Activated gamma-delta T cell treated with anti-CD3 and anti-CD28 coated beads, Interleukin-2, amount 50 U/mL, for 16 hours (primary cell): ENCODE measurements around the gene ARSB.
"Not testable (repeated sequence)": the region's sequence is repeated elsewhere in the genome, so short reads cannot be mapped to it uniquely, and the experiment has no call there.

Experiments
- DNase-seq: peaks from one replicate; pipeline ENCODE4 v3.0.0-alpha.2; 2020; ENCODE audit warnings: low read depth

Gene ARSB

GRCh38 chr5:78903353-78903752 is 81.8 kb downstream of the ARSB start:
- no peak for DNase-seq

GRCh38 chr5:78899922-78900362 is 85.2 kb downstream of the ARSB start:
- no peak for DNase-seq

- no peak for DNase-seq
Measured at GRCh38 chr5:78896132-78896531, 89.0 kb downstream of the ARSB start.

- no peak for DNase-seq
Measured at GRCh38 chr5:78895616-78896015, 89.5 kb downstream of the ARSB start.

- DNase-seq = no peak
Measured at GRCh38 chr5:78893940-78894677, 91.0 kb downstream of the ARSB start.

GRCh38 chr5:78890667-78891379 is 94.3 kb downstream of the ARSB start:
- DNase-seq = no peak

- DNase-seq = no peak
Measured at GRCh38 chr5:78889369-78890140, 95.6 kb downstream of the ARSB start.

GRCh38 chr5:78888580-78889368 is 96.3 kb downstream of the ARSB start:
- no peak for DNase-seq

- no peak for DNase-seq
Measured at GRCh38 chr5:78887384-78888118, 97.6 kb downstream of the ARSB start.

GRCh38 chr5:78886341-78887230 is 98.5 kb downstream of the ARSB start:
- no peak for DNase-seq

GRCh38 chr5:78881884-78882283 is 103.2 kb downstream of the ARSB start:
- DNase-seq = no peak

GRCh38 chr5:78879516-78879915 is 105.6 kb downstream of the ARSB start:
- DNase-seq = no peak

GRCh38 chr5:78866076-78866475 is 119.0 kb downstream of the ARSB start:
- DNase-seq = not testable (repeated sequence)

- no peak for DNase-seq
Measured at GRCh38 chr5:78858364-78858763, 126.7 kb downstream of the ARSB start.

- no peak for DNase-seq
Measured at GRCh38 chr5:78855026-78855425, 130.1 kb downstream of the ARSB start.

- DNase-seq = not testable (repeated sequence)
Measured at GRCh38 chr5:78851891-78852290, 133.2 kb downstream of the ARSB start.

- DNase-seq = no peak
Measured at GRCh38 chr5:78845470-78845869, 139.6 kb downstream of the ARSB start.

- DNase-seq = no peak
Measured at GRCh38 chr5:78843436-78843835, 141.7 kb downstream of the ARSB start.

GRCh38 chr5:78841767-78842166 is 143.3 kb downstream of the ARSB start:
- DNase-seq = no peak

- no peak for DNase-seq
Measured at GRCh38 chr5:78838753-78839152, 146.4 kb downstream of the ARSB start.
